Measurements from ENCODE around the gene C4orf51.

GRCh38 chr4:145635630-145636029 lies 44.3 kb upstream of the C4orf51 start:
- TF ChIP-seq MAX (IDR thresholded peaks at IDR 0.05) (no peak), CREB1 (IDR thresholded peaks at IDR 0.05; ENCODE audit: low read depth) (no peak), RAD21 (IDR thresholded peaks at IDR 0.05; ENCODE audit: low read depth) (no peak), TAF1 (IDR thresholded peaks at IDR 0.05; ENCODE audit: low read depth) (no peak), REST (IDR thresholded peaks at IDR 0.05; ENCODE audit: low read depth) (no peak), FOXM1 (IDR thresholded peaks at IDR 0.05; ENCODE audit: borderline replicate concordance, low read depth) (no peak), EP300 (IDR thresholded peaks at IDR 0.05; ENCODE audit: borderline replicate concordance) (no peak), TEAD4 (IDR thresholded peaks at IDR 0.05) (no peak), USF1 (IDR thresholded peaks at IDR 0.05) (no peak), EGR1 (IDR thresholded peaks at IDR 0.05) (no peak), YY1 (IDR thresholded peaks at IDR 0.05; ENCODE audit: low read depth) (no peak)

All from Ishikawa (cell line).